HCT116 (cell line): ENCODE data around the gene PYGL. TPM values are rescaled to one million over a fixed set of nuclear protein-coding genes. Genes with fewer than 3 reads are reported as not detected.

ENCODE experiments used
- ATAC-seq: fragments of 200-7000 bp; cut with Tn5 transposase; 2 replicates; pipeline ENCODE4 v1.9.1; 2020; ENCODE audit warnings: mild to moderate bottlenecking, moderate library complexity
- BruUV-seq: library from RNA; stranded (reverse); fragments of 400-500 nt; replicated peaks from 2 replicates; lab custom pipeline; 2021; lab: Mats Ljungman, UMichigan
- CTCF ChIA-PET: fragments of 300-600 bp; sonication (Branson Sonifier 250); formaldehyde crosslinking; loops from one replicate; lab custom pipeline; 2021; ENCODE audit warnings: antibody characterized with exemption; lab: Charles Lee
- POLR2A ChIA-PET: fragments of 300-600, 350-600 bp; sonication (Branson Sonifier 250); formaldehyde crosslinking; loops from one replicate; lab custom pipeline; 2021; ENCODE audit warnings: antibody characterized with exemption; lab: Charles Lee
- RAD21 ChIA-PET, 2 experiments: fragments of 300-600 bp; sonication (Branson Sonifier 250); formaldehyde crosslinking; loops; one replicate each; lab custom pipeline; 2023; ENCODE audit warnings: low total read pairs in 2 of 2; ENCODE audit not compliant: uncharacterized antibody in 2 of 2, unreplicated experiment in 2 of 2, low non-redundant PET in 1 of 2; lab: Charles Lee
- DNase-seq: peaks from one replicate; pipeline ENCODE4 v3.0.0-alpha.2; 2010; ENCODE audit warnings: low read depth, low spot score
- H2AFZ ChIP-seq: fragments of 200-600 bp; shearing (Covaris generic), sonication (generic); 2 replicates; pipeline ENCODE4 v1.6.1; 2017; ENCODE audit warnings: low read depth, mixed run types, mixed read lengths, antibody characterized with exemption, low read length; ENCODE audit not compliant: poor library complexity, severe bottlenecking
- H3K27ac ChIP-seq: 2 replicates; pipeline ENCODE4 v1.5.1; 2012; ENCODE audit warnings: low read depth, low read length
- H3K27me3 ChIP-seq: fragments of 200-600 bp; sonication (generic); 2 replicates; pipeline ENCODE4 v1.6.1; 2016; ENCODE audit warnings: mixed run types, low read length, mixed read lengths; ENCODE audit not compliant: insufficient read depth
- H3K36me3 ChIP-seq, 2 experiments: fragments of 200-500 bp in 1 of 2; fragments of 200-600 bp in 1 of 2; sonication (Bioruptor generic) in 1 of 2; sonication (generic) in 1 of 2; 2 replicates each; pipeline versions ENCODE4 v1.5.1 to v1.6.1; 2014 to 2016; ENCODE audit warnings: low read length in 2 of 2, inconsistent platforms in 1 of 2, mixed read lengths in 1 of 2, mixed run types in 1 of 2; ENCODE audit not compliant: insufficient read depth in 2 of 2, control insufficient read depth in 1 of 2
- H3K4me1 ChIP-seq, 2 experiments: fragments of 200-600 bp in 1 of 2; sonication (generic) in 1 of 2; 2 replicates each; pipeline versions ENCODE4 v1.5.1 to v1.6.1; 2012 to 2017; ENCODE audit warnings: low read length in 2 of 2, inconsistent platforms in 1 of 2, mild to moderate bottlenecking in 1 of 2, mixed read lengths in 1 of 2, mixed run types in 1 of 2, moderate library complexity in 1 of 2; ENCODE audit not compliant: insufficient read depth in 2 of 2, control insufficient read depth in 1 of 2
- H3K4me2 ChIP-seq: fragments of 200-600 bp; sonication (generic); 2 replicates; pipeline ENCODE4 v1.6.1; 2017; ENCODE audit warnings: mixed run types, low read length, mixed read lengths
- H3K4me3 ChIP-seq, 2 experiments: fragments of 200-600 bp in 1 of 2; sonication (generic) in 1 of 2; replicated peaks in 1 of 2; 2 replicates each; pipeline ENCODE4 v1.5.1; 2011 to 2016; ENCODE audit warnings: low read length in 2 of 2, control low read depth in 1 of 2, low read depth in 1 of 2, mild to moderate bottlenecking in 1 of 2, mixed read lengths in 1 of 2, mixed run types in 1 of 2
- H3K79me2 ChIP-seq: fragments of 200-600 bp; sonication (generic); 2 replicates; pipeline ENCODE4 v1.6.1; 2017; ENCODE audit warnings: mild to moderate bottlenecking, mixed run types, low read length, moderate library complexity, mixed read lengths; ENCODE audit not compliant: insufficient read depth
- H3K9ac ChIP-seq: fragments of 200-600 bp; sonication (generic); 2 replicates; pipeline ENCODE4 v1.6.1; 2016; ENCODE audit warnings: low read length, mixed read lengths
- H3K9me2 ChIP-seq: fragments of 200-600 bp; sonication (generic), shearing (Covaris generic); 2 replicates; pipeline ENCODE4 v1.6.1; 2017; ENCODE audit warnings: mixed run types, mild to moderate bottlenecking, moderate library complexity; ENCODE audit not compliant: insufficient read depth
- H3K9me3 ChIP-seq, 2 experiments: fragments of 200-500 bp in 1 of 2; fragments of 200-600 bp in 1 of 2; sonication (Bioruptor generic) in 1 of 2; sonication (generic) in 1 of 2; 2 replicates each; pipeline ENCODE4 v1.6.1; 2014 to 2017; ENCODE audit warnings: low read length in 2 of 2, mixed read lengths in 2 of 2, inconsistent platforms in 1 of 2, low read depth in 1 of 2, mild to moderate bottlenecking in 1 of 2, mixed run types in 1 of 2, moderate library complexity in 1 of 2; ENCODE audit not compliant: control insufficient read depth in 1 of 2, insufficient read depth in 1 of 2
- H4K20me1 ChIP-seq: fragments of 200-600 bp; sonication (generic), shearing (Covaris generic); 2 replicates; pipeline ENCODE4 v1.6.1; 2017; ENCODE audit warnings: mixed run types, mild to moderate bottlenecking, moderate library complexity; ENCODE audit not compliant: insufficient read depth
- CBX3 ChIP-seq: IDR thresholded peaks from 2 replicates; pipeline ENCODE4 v1.6.1; 2012; ENCODE audit warnings: low read depth
- CEBPB ChIP-seq: IDR thresholded peaks from 2 replicates; pipeline ENCODE4 v1.6.1; 2012; ENCODE audit warnings: low read depth
- EGR1 ChIP-seq: IDR thresholded peaks from 2 replicates; pipeline ENCODE4 v1.6.1; 2012; ENCODE audit warnings: low read depth
- ELF1 ChIP-seq: IDR thresholded peaks from 2 replicates; pipeline ENCODE4 v1.6.1; 2012; ENCODE audit warnings: low read depth, borderline replicate concordance
- EZH2 ChIP-seq: fragments of 200-600 bp; sonication (generic); IDR thresholded peaks from 2 replicates; pipeline ENCODE4 v1.6.1; 2017; ENCODE audit warnings: antibody characterized with exemption, mixed run types
- EZH2phosphoT487 ChIP-seq: fragments of 200-600 bp; IDR thresholded peaks from 2 replicates; pipeline ENCODE4 v1.6.1; 2018; ENCODE audit warnings: antibody characterized with exemption, borderline replicate concordance
- FOSL1 ChIP-seq: IDR thresholded peaks from 2 replicates; pipeline ENCODE4 v1.6.1; 2012; ENCODE audit warnings: low read depth
- MAX ChIP-seq: IDR thresholded peaks from 2 replicates; pipeline ENCODE4 v1.6.1; 2012
- POLR2A ChIP-seq: IDR thresholded peaks from 2 replicates; pipeline ENCODE4 v1.7.0; 2011; ENCODE audit warnings: borderline replicate concordance; ENCODE audit not compliant: insufficient read depth, insufficient read length; ENCODE audit errors: extremely low read depth
- SP1 ChIP-seq: IDR thresholded peaks from 2 replicates; pipeline ENCODE4 v1.6.1; 2012; ENCODE audit warnings: low read depth
- SRF ChIP-seq: IDR thresholded peaks from 2 replicates; pipeline ENCODE4 v1.6.1; 2012; ENCODE audit warnings: low read depth
- TCF7L2 ChIP-seq: IDR thresholded peaks from 2 replicates; pipeline ENCODE4 v1.7.0; 2011; ENCODE audit warnings: borderline replicate concordance, inconsistent platforms; ENCODE audit not compliant: insufficient read depth, insufficient read length; ENCODE audit errors: extremely low read depth
- ZFX ChIP-seq: fragments of 450-650 bp; IDR thresholded peaks from 2 replicates; pipeline ENCODE4 v1.6.1; 2017
- intact Hi-C: fragments of 100-400 bp; cut with micrococcal nuclease; formaldehyde crosslinking; loops from 2 replicates; pipeline ENCODE4 v1.10.0; 2022
- total RNA-seq: library from RNA; stranded (reverse); gene quantifications from one replicate; pipeline ENCODE4 v1.2.1, GENCODE V29; 2021; ENCODE audit not compliant: unreplicated experiment
- TF ChIP-seq, protein P1 (sequence below): IDR thresholded peaks from 2 replicates; pipeline ENCODE4 v1.6.1; 2012; ENCODE audit warnings: low read depth

PYGL gene
- total RNA-seq, 1 experiment from 2014 or later = 173 TPM

DNA sequence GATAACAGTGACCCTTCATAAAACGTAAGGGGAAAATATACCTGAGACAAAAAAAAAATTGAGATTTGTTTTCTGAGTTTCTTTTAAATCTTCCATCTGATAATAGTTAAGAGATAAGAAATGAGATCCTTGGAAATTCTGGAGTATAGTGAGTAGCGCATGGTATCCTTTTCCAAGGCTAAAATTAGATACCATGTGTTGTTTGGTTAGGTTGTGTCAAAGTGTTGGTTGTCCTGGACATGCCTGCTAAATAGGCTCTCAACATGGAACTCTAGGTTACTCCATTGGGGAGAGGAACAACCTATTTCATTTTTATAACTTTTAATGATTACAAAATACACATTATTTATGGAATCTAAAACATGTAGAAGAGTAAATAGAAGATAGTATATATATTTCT is 14.8 kb downstream of the PYGL start (continued):
- TF ChIP-seq EZH2phosphoT487 = no peak
- no peak for TF ChIP-seq SRF
- TF ChIP-seq EZH2 = no peak
- TF ChIP-seq ZFX = no peak

DNA sequence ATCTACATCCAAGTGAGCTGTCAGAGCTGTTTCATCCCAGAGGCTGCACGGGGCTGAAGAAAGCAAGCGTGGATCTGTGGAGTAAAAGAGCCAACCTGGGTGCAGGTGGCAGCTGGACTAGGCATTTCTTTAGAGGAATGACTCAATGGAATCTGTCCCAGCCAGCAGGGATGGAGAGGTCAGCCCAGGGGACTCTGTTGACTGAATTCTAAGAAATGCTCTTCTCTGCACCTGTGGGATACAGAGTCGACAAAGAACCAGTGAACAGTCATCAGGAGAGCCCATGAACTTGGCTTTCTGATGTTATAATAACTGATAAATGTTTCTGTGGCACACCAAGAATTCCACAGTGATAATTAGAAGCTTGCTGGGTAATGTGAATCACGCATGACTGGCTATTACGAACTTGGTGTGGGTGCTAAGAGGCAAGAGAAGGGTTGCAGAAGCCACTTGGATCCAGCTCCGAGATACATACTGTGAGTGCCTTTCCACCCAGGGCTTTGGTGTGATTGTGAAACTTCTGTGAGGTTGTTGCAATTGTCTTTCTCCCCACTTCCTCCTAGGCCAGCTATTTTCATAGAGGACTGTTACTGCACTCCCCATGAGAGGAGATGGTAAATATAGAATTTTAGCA is 16.2 kb downstream of the PYGL start:
- H3K9me3 ChIP-seq = no peaks in the 10 kb centered on the region
- intact Hi-C loops = no loop called here
- no peak overlapping the region for H3K4me2 ChIP-seq
- DNase-seq = no peak
- H3K9me2 ChIP-seq = no peaks in the 10 kb centered on the region
- H3K9ac ChIP-seq = no peak overlapping the region
- ChIA-PET CTCF (no interaction called here), RAD21 (no interaction called here), POLR2A (no interaction called here)
- H3K4me3 ChIP-seq = no peak overlapping the region
- peaks cover 52 to 54% of the 10 kb centered on the region in 2 experiments for H3K36me3 ChIP-seq
- peaks cover 9% of the 10 kb centered on the region; the same call in 1 of the 2 replicates for H3K79me2 ChIP-seq
- ATAC-seq = no peak
- TF ChIP-seq ZFX (no peak), MAX (no peak), ELF1 (no peak), CEBPB (no peak), CBX3 (no peak), EGR1 (no peak), POLR2A (no peak), SP1 (no peak), FOSL1 (no peak), TCF7L2 (no peak)
- TF ChIP-seq, protein P1, sequence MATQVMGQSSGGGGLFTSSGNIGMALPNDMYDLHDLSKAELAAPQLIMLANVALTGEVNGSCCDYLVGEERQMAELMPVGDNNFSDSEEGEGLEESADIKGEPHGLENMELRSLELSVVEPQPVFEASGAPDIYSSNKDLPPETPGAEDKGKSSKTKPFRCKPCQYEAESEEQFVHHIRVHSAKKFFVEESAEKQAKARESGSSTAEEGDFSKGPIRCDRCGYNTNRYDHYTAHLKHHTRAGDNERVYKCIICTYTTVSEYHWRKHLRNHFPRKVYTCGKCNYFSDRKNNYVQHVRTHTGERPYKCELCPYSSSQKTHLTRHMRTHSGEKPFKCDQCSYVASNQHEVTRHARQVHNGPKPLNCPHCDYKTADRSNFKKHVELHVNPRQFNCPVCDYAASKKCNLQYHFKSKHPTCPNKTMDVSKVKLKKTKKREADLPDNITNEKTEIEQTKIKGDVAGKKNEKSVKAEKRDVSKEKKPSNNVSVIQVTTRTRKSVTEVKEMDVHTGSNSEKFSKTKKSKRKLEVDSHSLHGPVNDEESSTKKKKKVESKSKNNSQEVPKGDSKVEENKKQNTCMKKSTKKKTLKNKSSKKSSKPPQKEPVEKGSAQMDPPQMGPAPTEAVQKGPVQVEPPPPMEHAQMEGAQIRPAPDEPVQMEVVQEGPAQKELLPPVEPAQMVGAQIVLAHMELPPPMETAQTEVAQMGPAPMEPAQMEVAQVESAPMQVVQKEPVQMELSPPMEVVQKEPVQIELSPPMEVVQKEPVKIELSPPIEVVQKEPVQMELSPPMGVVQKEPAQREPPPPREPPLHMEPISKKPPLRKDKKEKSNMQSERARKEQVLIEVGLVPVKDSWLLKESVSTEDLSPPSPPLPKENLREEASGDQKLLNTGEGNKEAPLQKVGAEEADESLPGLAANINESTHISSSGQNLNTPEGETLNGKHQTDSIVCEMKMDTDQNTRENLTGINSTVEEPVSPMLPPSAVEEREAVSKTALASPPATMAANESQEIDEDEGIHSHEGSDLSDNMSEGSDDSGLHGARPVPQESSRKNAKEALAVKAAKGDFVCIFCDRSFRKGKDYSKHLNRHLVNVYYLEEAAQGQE = no peak
- no peaks in the 10 kb centered on the region for H3K4me1 ChIP-seq
- H3K27me3 ChIP-seq = no peaks in the 10 kb centered on the region
- no peaks in the 10 kb centered on the region for H4K20me1 ChIP-seq
- H3K27ac ChIP-seq = no peak overlapping the region
- BruUV-seq = no TSS peak
- no peak overlapping the region for H2AFZ ChIP-seq
